OCI-M1 (cell line): ENCODE results near the gene PLEKHG1.

Source experiments
- DNase-seq: peaks from one replicate; lab custom pipeline; 2025; lab: John Stamatoyannopoulos, UW

Gene PLEKHG1

DNA sequence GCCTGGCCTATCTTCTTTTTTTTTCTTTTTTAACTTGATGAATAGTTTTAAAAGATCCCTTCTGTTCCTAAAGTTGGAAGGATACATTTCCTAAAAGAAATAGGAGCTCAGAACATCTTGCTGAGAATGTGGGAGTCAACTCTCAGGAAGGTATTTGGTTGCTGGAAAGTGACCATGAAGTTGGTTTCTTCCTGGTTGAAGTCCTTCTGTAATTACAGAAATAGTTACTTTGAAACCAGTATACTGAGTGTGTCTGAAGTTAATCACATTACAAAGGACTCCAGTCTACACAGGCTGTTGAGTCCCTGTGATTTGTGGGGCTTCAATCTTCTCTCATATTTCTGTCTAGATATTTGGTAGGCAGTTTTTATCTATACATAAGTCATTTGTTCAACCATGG lies 9.8 kb upstream of the PLEKHG1 start:
- no peak for DNase-seq

DNA sequence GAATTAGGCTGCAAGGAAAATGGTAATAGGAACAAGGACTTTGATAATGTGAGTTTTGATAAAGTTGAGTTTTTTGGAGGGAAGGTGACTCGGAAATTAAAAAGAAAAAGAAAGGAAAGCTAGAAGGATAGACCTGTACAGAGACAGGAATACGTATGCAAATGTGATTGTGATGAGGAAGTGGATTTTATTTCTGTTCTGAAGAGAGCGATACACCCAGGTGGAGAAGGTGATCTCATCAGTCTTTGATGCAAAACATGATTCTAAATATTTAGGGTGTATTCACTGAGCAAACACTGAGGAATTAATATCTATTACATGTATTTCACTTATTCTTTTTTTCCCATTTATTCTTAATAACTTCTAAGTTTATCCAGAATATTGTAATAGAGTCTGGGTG lies 9.2 kb upstream of the PLEKHG1 start:
- no peak for DNase-seq

DNA sequence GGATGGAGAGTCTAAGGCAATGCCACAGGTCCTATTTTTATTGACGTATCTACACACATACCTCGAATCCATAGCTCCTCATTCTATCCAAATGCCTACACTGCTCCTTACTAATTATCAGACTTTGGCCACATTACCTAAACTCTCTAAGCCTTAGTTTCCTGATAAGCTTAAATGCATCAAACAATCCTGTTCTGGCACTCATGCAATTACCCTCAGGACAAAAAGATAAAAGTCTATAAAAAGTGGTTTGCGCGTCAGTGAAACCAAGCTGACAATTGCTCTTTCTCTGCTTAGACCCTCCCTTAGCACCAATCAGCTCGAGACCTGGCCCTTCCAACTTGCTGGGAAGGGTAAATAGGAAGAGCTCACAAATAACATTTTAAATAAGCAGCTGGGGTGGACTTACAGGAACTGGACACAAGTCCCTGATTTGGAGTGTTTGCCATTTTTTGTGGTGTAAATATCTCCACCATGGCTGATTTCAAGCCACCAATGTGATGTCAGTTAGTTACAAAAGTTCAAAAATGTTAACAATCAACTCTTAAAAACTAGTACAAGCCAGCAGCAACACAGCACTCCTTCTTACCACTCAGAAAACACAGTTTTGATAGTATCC lies 7.2 kb upstream of the PLEKHG1 start:
- DNase-seq = no peak

DNA sequence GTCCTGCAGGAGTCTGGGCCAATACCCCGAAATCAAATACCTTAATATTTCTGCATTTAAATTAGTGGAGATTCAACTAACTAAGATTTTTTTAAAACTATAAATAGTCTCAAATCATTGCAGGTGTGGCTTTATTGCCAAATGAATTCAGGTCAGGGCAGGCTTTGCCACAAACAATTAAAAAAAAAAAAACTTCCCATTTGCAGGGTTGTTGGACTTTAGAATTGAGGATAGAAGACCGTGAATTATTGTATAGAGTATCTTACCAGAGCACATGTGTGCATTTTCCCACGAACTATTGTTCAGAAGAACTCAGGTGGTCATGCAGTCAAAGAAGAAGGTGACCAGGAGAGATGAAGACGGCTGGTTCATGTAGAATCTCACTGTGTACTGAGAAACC lies 6.6 kb upstream of the PLEKHG1 start:
- DNase-seq = no peak

DNA sequence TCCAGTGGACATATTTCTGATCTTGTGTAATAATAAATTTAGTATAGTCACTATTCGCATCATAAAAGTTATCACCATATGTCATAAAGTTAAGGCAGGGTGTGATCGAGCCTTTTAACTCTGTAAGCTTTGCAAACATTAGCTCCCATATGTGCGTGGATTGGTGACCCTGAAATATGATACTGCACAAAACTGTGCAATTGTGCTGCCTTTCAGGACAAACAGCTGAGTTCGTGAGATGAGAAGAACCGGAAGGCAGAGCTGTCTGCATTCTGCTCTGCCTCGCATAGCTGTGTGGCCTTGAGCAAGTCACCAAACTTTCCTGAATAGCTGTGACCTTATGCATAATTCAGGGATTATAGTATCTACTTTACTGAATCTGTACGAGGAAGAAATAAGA lies 3.2 kb upstream of the PLEKHG1 start:
- no peak for DNase-seq

DNA sequence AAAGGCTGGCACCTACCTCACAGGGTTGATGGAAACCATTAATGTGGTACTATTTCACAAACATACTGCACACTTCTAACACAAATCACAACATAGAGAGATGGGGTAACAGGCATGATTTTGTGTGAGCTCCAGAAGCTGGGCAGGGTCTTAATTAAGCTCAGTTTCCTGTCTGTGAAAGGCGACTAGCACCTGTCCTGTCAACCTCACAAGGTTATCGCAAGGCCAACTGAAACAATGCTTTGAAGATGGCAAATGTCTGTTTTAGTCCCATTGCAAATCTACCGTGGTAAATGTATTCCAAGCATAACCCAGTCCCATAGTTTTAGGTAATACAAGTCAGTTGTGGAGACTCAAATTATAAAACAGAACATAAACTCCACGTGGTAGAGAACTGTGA lies 1.3 kb upstream of the PLEKHG1 start:
- no peak for DNase-seq

DNA sequence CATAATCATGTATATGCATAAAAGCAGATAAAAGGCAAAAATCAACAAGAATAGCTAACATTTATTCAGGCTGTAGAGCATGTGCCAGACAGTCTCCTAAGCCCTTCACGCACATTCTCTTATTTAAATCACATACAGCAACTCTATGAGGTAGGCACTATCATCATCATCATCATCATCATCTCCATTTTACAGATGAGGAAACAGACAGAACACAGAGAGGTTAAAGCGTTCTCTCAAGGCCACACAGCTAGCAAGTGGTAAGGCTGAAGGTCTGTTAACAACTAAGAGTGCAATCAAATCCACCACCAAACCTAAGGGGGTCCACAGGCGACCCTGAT lies 857 bp upstream of the PLEKHG1 start:
- no peak for DNase-seq

DNA sequence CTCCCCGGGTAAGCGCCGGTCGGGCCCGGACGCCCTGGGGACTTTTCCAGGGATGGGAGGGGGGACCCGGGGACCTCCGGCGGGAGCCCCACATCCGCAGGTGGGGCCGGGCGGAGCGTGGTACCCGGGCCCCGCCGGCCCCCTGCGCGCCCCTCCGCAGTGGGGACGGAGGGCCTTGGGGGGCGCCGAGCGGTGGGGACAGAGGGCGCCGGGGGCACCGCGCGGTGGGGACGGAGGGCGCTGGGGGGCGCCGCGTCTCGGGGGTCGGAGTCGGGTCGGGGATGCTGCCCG lies 270 bp downstream of the PLEKHG1 start:
- DNase-seq = no peak

DNA sequence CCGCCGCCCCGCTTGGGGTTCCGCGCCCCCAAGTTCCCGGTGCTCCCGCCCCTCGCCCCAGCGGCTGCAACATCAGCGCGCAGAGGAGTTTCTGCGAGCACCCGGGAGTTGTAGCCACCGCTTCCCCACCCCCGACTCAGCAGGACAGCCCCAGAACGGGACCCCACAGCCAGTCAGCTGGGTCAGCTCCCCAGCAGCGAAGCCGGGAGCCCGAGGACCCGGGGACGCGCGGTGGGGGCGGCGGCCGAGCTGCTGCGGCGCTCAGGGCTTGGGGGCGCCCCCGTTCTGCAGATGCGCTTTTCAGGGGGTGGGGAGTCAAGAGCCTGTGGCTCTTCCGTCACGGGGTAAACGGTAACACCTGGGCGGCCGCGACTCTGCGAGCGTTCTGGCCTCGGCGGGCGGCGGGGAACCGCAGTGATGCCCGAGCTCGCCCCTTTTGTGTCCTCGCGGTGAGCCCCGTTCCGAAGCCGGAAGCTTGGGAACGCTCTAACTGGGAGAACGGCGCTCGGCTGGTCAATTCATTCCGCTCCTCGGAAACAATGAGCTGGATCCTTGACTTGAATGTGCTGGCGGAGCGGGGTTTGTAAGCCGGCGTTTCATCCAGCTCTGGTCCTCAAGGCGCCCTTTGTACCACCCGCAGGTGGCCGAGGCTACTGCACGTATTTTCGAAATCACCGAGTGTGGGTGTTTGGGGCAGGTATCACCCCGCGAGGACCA lies 774 bp downstream of the PLEKHG1 start:
- no peak for DNase-seq

DNA sequence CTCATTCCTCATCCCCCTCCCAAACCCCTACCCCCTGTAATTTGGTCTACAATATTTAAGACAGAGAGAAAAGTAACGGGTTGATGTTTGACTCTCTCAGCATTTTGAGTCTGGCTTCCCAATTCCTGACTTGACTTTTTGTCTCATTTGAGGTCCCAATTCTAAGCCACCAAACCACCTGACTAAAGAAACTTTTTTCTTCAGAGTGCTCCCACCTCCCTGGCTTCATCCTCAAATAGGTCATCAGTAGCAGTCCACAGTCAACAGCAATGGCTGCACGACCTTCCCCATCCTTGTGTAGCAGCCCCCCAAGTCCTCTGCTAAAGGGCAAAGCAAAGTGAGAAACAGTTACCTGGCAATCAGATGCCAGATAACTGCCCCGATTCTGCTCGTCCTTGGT lies 1.8 kb downstream of the PLEKHG1 start:
- DNase-seq = no peak

DNA sequence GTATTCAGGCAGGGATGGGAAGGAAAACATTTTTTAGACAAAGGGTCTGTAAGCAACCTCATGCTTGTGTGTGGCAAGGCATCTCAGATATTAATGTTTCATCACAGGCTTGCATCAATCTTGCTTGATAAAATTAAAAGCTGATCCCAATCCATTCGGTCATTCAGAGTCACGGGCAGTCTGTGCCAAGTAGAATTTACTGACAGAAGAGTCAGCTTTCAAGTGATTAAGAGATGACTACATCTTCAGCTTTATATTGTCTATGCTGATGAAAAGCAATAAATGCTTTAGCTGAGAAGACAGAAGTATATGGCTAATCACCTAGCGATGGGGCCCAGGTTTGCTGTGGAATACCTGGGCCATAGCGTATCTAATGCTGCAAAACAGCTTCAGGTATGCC lies 3.5 kb downstream of the PLEKHG1 start:
- no peak for DNase-seq

DNA sequence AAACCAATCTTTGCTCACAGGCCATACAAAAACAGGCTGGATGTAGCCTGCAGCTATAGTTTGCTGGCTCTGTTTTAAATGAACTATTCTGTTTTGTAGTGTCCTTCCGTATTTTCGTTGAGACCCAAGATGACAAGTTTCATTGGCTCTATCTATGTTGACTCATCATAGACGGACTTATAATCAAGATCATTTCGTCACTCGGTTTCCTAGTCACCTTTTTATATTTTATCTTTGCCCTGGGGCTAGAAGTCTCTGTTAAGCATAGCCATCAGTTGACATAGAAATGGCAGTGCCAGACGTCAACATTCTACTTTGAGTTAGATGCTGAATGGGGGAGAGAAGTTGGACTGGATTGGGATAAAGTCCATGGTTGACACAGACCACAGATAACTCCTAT lies 4.8 kb downstream of the PLEKHG1 start:
- DNase-seq = no peak

DNA sequence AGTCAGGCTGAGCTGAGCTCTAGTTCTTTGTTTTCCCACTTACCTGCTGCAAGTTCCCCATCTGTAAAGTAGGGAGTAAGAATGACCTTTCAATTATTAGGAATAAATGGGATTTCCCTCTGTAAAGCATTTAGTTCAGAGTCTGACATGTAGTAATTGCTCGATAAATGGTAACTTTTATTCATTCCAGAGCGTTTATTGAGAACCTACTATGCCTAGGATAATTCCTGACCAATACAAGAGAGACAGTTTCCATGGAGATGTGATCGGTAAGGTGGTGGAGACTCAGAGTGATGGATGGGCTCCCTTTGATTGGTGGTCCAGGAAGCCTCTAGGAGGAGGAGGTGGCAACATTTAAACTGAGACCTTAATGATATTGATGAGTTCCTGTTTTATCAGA lies 5.6 kb downstream of the PLEKHG1 start:
- no peak for DNase-seq

DNA sequence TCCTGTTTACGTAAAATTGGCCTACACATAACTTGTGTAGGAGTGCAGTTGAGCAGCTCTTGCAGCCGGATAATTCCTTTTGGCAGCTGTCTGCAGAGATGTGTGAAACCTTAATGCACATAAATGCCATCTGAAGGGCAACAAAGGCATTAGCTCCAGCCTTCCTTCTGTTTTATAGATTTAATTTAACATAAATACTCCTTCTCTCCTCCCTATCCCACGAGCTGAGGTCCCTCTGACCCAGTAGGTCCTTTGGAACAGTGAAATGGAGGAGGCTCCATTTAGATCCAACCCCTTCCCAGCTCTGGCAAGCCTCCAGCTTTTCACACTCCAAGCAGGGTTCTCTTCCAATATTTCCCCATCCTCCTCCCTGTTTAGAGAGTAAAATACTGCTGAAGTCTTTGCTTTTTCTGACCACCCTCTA lies 6.5 kb downstream of the PLEKHG1 start:
- DNase-seq = no peak

DNA sequence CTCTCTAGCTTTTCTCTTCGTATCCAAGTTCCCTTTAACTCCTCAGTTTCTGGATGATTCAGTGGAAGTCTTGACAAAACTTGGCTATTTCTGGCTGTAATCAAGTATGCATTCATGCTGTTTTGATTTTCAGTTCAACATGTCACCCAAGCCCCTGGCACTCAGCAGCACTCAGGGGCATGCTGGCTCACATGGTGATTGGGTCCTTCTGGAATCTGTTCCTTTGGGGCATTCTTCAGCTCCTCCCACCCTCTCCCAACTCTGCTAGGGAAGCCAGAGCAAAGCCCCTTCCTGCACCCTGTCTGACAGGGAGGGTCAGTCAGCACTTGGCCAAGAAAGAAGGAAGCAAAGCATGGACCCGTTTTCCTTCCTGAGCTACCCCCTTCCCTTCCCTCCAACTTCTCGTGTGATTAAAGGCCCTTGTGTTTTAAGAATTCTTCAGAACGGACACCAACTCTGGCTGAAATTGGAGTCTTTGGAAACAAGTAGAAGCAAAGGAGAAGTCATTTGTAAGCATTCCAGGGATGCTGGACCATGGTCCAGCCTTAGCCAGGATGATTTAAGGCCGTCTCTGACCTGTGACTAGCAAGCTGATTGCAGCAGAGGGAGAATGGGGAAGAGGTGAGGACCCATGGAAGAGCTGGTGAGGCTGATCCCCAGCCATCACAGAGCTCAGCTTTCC lies 7.1 kb downstream of the PLEKHG1 start:
- no peak for DNase-seq

DNA sequence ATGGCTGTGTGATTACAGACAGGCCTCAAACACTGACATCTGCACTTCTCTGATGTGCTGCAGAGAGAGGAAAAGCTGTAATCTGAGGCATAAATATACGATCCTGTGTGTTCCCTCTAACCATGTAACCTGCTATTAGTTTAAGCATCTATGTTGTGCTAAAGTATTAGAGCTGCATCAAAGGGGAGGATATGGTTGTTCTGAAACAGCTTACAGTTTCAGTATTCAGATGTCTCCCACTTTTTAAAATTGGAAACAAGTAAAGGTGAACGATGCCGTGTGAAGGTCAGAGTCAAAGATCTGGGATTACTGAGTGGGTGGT lies 7.6 kb downstream of the PLEKHG1 start:
- DNase-seq = no peak

DNA sequence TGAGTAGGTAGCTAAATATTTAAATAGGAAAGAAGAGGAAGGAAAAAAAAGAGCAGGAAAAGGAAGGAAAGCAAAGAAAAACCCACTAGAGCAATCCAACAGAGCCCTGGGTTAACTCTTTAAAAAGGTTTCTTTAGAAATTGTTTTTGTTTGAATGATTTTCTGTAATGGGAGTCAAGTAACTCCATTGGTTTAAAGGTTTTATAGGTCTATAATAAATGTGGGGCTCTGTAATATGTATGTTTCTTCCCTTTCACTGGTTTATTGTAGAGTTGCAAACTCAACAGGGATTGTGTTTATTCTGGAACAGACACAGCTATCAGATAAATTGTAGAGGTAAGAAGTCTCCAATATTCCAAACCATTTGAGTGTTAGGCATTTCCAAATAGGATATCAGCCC lies 10.9 kb downstream of the PLEKHG1 start:
- DNase-seq = no peak

DNA sequence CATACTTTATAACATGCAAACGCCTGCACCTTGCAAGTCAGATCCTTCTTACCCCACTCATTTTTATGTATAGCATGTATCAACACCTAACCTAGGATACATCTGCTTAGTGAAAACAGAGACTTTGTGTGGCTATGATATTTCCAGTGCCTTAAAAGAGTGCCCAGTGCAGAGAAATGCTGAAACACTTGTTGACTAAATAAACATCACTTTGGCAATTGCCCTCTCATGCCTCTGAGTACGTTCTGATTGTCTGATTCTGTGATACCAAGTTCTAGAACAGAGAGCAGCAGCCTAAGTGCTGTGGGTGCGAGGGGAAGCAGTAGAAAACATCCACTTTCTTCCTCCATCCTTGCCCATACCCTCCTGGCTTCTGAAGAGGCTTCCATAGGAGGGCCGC lies 13.6 kb downstream of the PLEKHG1 start:
- DNase-seq = no peak

DNA sequence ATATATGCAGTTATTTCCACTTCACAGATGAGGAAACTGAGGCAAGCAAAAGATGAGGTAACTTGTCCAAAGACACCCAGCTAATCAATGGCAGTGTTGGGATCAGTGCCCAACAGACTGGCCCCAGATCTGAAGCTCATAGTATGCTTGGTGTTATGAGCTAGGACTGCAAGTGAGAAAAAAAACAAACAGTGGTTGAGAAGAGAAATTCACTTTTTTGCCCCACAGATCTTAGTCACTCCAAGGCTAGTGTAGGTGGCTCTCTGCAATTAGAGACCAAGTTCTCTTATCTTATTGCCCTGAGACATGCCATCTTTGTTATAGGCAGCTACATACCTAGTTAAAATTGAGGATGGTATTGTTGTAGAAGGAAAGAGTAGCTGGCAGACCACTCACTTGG lies 16.3 kb downstream of the PLEKHG1 start:
- no peak for DNase-seq

DNA sequence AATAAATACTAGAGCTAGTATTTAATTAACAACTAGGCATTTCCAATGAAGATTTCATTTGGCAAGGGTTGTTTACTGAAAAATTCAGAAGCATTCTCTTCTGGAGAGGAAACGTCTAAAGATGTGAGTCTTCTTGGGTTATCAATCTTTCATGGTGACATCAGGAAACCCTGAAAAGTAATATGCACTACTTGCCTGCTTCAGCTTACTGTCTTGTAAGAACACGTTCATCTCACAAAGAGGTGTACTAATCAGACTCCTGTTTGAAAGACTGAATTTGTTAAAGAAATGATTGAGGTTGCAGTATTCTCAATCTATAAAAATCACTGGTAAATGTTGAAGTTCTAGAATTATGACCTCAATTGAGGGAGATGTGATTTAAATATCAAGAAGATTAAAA lies 16.9 kb downstream of the PLEKHG1 start:
- no peak for DNase-seq

DNA sequence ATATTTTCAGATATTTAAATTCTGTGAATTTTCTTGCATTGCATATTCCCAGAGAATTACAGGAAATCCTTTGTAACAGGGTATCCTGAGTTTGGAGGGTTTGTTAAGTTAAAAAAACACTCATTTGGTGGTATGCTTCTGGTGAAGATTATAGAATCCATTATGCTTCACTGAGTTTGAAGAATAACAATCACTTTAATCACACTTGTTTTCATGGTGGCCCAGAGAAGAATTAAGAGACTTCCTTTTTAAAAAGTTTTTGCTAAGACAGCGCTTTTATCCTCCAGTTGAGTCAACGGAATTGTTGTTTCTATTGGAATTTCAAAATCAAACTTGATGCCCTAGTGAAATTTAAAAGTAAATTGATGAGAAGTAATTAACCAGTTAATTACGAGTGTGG lies 17.4 kb downstream of the PLEKHG1 start:
- DNase-seq = no peak

DNA sequence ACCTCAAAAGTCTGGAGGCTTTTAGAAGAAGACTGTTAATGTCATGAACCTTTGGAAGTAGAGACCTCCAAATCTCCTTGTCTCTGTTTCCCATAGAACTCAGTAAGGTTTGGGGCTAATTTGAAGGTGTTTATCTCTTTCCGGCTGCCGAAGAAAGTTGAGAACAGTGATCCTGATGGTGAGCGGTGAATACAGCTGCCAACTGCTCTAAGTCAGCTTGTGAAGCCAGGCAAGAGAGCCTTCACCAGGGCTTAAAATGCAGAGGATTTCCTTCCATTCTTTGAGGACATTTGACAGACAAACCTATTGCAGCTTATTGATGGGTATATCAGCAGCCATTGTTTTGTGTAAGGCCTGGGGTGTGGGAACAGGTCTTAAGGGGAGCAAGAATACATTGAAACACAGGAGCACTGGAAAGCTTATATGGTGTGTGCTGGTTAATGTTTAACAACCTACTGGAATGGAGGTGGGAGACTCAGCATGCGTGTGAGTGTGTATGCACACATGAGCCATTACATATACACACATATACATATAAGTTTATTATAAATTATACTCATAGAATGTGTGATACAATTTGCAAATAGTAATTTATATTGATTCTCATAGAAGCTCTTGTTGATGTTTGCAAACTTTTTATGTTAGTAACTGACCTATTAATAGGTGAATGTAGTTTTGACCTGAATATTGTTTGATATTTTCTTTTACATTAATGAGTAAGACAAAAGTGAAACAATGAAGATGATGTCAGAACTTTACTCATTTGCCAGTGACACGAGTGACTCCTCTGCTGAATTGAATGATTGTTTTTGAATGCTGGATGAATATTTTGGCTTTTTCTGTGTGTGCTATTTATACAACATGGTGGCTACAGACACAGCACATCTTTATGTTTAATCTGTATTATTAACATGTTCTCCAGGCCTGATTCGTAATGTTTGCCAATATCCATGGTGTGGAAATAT lies 18.1 kb downstream of the PLEKHG1 start:
- no peak for DNase-seq

DNA sequence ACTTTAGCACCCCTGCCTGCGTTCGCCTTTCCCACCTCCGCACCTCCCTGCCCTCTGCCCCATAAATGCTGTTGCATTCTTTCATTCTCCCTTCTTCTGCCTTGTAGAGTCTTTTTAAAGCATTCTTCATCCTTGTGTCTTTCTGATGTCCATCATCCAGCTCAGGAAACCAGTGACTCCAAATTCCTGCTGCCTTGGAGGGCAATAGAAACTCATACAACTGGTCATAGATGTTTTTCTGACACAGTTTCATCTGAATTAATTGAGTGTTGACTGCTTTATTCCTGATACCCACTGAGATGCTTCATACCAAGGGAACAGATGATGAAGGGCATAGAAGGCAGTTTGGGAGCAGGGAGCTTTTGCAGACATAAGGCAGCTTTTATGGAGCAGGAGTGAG lies 19.6 kb downstream of the PLEKHG1 start:
- DNase-seq = no peak
